Pancreas (tissue), 10 donors: ENCODE results near the gene AMOTL1. TPM values are rescaled to one million over a fixed set of nuclear protein-coding genes. Genes with fewer than 3 reads are reported as not detected.

Source experiments
- ATAC-seq, 4 donors: fragments of 200-7000 bp; cut with Tn5 transposase; one replicate each; pipeline versions ENCODE4 v1.8.0 to v1.9.1; 2020; ENCODE audit warnings: mild to moderate bottlenecking in 4 of 4, moderate library complexity in 4 of 4
- DNase-seq, 6 donors: peaks; one replicate each; pipeline ENCODE4 v3.0.0-alpha.2; 2020
- FAIRE-seq: peaks from 2 replicates; lab custom pipeline; 2012; peaks lifted over from hg19 to GRCh38; lab: Jason Lieb, UNC
- H3K27ac ChIP-seq, 4 donors: fragments of 200-600 bp; sonication (generic); 1 replicate in 3 of 4; 2 replicates in 1 of 4; pipeline versions ENCODE4 v1.5.0 to v1.8.0; 2020
- H3K27me3 ChIP-seq, 4 donors: fragments of 200-600 bp; one replicate each; pipeline ENCODE4 v1.8.0; 2021
- H3K36me3 ChIP-seq, 3 donors: fragments of 200-600 bp; sonication (generic) in 1 of 3; one replicate each; pipeline versions ENCODE4 v1.5.0 to v1.8.0; 2020 to 2021
- H3K4me1 ChIP-seq, 3 donors: fragments of 200-600 bp; one replicate each; pipeline ENCODE4 v1.8.0; 2021
- H3K4me3 ChIP-seq, 4 donors: fragments of 200-600 bp; sonication (generic) in 2 of 4; one replicate each; pipeline versions ENCODE4 v1.5.0 to v1.8.0; 2020 to 2021
- H3K9me3 ChIP-seq, 4 donors: fragments of 200-600 bp; one replicate each; pipeline ENCODE4 v1.8.0; 2021
- CTCF ChIP-seq, 4 donors: fragments of 200-600 bp; sonication (generic) in 3 of 4; IDR thresholded peaks; one replicate each; pipeline versions ENCODE4 v1.5.0 to v1.8.0; 2021; ENCODE audit warnings: antibody characterized with exemption in 4 of 4
- WGBS, 2 donors: extraction: QIAGEN DNeasy Blood & Tissue Kit; methylation state at CpG; one replicate each; pipeline ENCODE4 v1.1.7; 2013; 5-methylcytosine and 5-hydroxymethylcytosine counted together
- intact Hi-C, 3 donors: fragments of 100-400 bp; cut with DNase I; formaldehyde crosslinking; loops; one replicate each; pipeline versions ENCODE4 v1.11.1 to v1.14.2; 2022
- polyA plus RNA-seq, 2 donors: library from polyadenylated mRNA; stranded (reverse); fragments of 200-250 nt; gene quantifications; one replicate each; pipeline ENCODE4 v1.2.3, GENCODE V29; 2013
- total RNA-seq, 6 donors: library from RNA; stranded (reverse); fragmentation: NEBNext Ultra II Directional in 4 of 6; extraction: Animal tissue kit (Norgen Biotek cat#: 25700) in 4 of 6; gene quantifications; one replicate each; pipeline versions ENCODE4 v1.2.1 to v1.2.4, GENCODE V29; 2021 to 2023
- donor health status: healthy with polysubstance abuse.
- donor health status: DM: no; HTN: no; CAD: no; lungs with moderate emphysema.
- donor health status: DM: no; HTN: no; CAD: no.
- donor health status: control.
- donor health status: control.
- donor health status: Bipolar disorder and iron deficiency.
- donor health status: DM: yes; HTN: yes; CAD: no.
- donor health status: DM: no; HTN: no; CAD: no.
- donor health status: DM: no; HTN: no; CAD: no.
- donor health status: DM: yes; HTN: yes; CAD: no.

AMOTL1 gene
- total and polyA plus RNA-seq, 8 donors = 3.5 to 30.2 (median 18.4) TPM

GRCh38 chr11:94880216-94880615, 112.1 kb downstream of the AMOTL1 start:
- Histone ChIP-seq H3K4me3 (no peak overlapping the region), H3K36me3 (peaks cover 0 to 37% (median 10%) of the 10 kb centered on the region in 3 donors), H3K27me3 (no peaks in the 10 kb centered on the region), H3K27ac (no peak overlapping the region), H3K4me1 (no peaks in the 10 kb centered on the region), H3K9me3 (no peaks in the 10 kb centered on the region)
- DNase-seq (no peak), ATAC-seq (no peak), FAIRE-seq (no peak)
- intact Hi-C loops = no loop called here
- TF ChIP-seq CTCF (IDR thresholded peaks at IDR 0.05) = no peak
- WGBS, 2 donors = 96 to 98% methylated on average over 4 of the region's 4 CpGs

- no peaks in the 10 kb centered on the region for H3K27me3 ChIP-seq
- ATAC-seq (peak in 2 of 4 donors; percentile 12 to 36), DNase-seq (no peak), FAIRE-seq (no peak)
- no peak overlapping the region for H3K27ac ChIP-seq
- intact Hi-C loops = no loop called here
- no peak overlapping the region for H3K4me3 ChIP-seq
- no peak for TF ChIP-seq CTCF (IDR thresholded peaks at IDR 0.05)
- 75 to 78% methylated on average over 2 of the region's 2 CpGs for WGBS, 2 donors
- peaks cover 0 to 14% (median 0%) of the 10 kb centered on the region in 3 donors for H3K36me3 ChIP-seq
- no peaks in the 10 kb centered on the region for H3K9me3 ChIP-seq
- no peaks in the 10 kb centered on the region for H3K4me1 ChIP-seq
Measured at GRCh38 chr11:94882931-94883330, 114.8 kb downstream of the AMOTL1 start.

GRCh38 chr11:94883878-94884277, 115.7 kb downstream of the AMOTL1 start:
- no peak for DNase-seq
- no peak for ATAC-seq
- H3K27me3 ChIP-seq = no peaks in the 10 kb centered on the region
- FAIRE-seq = no peak
- H3K4me1 ChIP-seq = no peaks in the 10 kb centered on the region
- no peak for TF ChIP-seq CTCF (IDR thresholded peaks at IDR 0.05)
- no peak overlapping the region for H3K4me3 ChIP-seq
- H3K27ac ChIP-seq = no peak overlapping the region
- intact Hi-C loops = no loop called here
- peaks cover 0 to 10% (median 0%) of the 10 kb centered on the region in 3 donors for H3K36me3 ChIP-seq
- H3K9me3 ChIP-seq = no peaks in the 10 kb centered on the region

- FAIRE-seq (no peak), ATAC-seq (peak in 1 of 4 donors; percentile 36), DNase-seq (no peak)
- Histone ChIP-seq H3K36me3 (peaks cover 0 to 9% (median 0%) of the 10 kb centered on the region in 3 donors), H3K4me1 (no peaks in the 10 kb centered on the region), H3K27ac (no peak overlapping the region), H3K4me3 (no peak overlapping the region), H3K27me3 (no peaks in the 10 kb centered on the region), H3K9me3 (no peaks in the 10 kb centered on the region)
- intact Hi-C loops = no loop called here
- WGBS, 2 donors = 91 to 94% methylated on average over 6 of the region's 6 CpGs
- TF ChIP-seq CTCF (IDR thresholded peaks at IDR 0.05) = no peak
Measured at GRCh38 chr11:94884376-94884775, 116.2 kb downstream of the AMOTL1 start.

- Histone ChIP-seq H3K9me3 (no peaks in the 10 kb centered on the region), H3K27me3 (no peaks in the 10 kb centered on the region), H3K4me1 (no peaks in the 10 kb centered on the region), H3K27ac (no peak overlapping the region), H3K36me3 (peaks cover 0 to 9% (median 0%) of the 10 kb centered on the region in 3 donors), H3K4me3 (no peak overlapping the region)
- intact Hi-C loops = no loop called here
- FAIRE-seq (no peak), DNase-seq (no peak), ATAC-seq (no peak)
- WGBS, 2 donors = 70 to 73% methylated on average over 5 of the region's 5 CpGs
- TF ChIP-seq CTCF (IDR thresholded peaks at IDR 0.05) = no peak
Measured at GRCh38 chr11:94885133-94885532, 117.0 kb downstream of the AMOTL1 start.
